ENCODE measurements around the gene RNF31. TPM values are rescaled to one million over a fixed set of nuclear protein-coding genes. Genes with fewer than 3 reads are reported as not detected.
A peak's percentile ranks its signal among the peaks of the same experiment; 100 is the strongest.

The RNF31 gene
- total and polyA plus RNA-seq, 2 of the 13 experiments (the other 11 are each of a cell fraction or from before 2014, with no cell fraction given), result 48.2 to 86.8 TPM

GRCh38 chr14:24195186-24196070 is 48.1 kb downstream of the RNF31 start, which contains the start of gene TM9SF1:
TSS of gene TM9SF1 (minus strand) at chr14:24195441. CDS start at chr14:24195019, 422 bp downstream.
- Histone ChIP-seq H3K79me2 (ENCODE audit: insufficient read depth, low read length) (peaks cover 43% of the 10 kb centered on the region), H3K27ac (ENCODE audit: extremely low read length, insufficient read depth, low read length) (peak within 1 kb of the TSS; percentile 84), H4K20me1 (ENCODE audit: insufficient read depth, low read length) (no peaks in the 10 kb centered on the region), H3K4me3 (replicated peaks in 1 of 3; ENCODE audit: insufficient read depth in 1 of 3, low read depth in 2 of 3, low read length in 3 of 3) (peak within 1 kb of the TSS; percentile 79 to 91 (median 85)), H3K9ac (ENCODE audit: insufficient read depth, low read depth, low read length) (peak within 1 kb of the TSS; percentile 97), H3K4me2 (ENCODE audit: low read depth, low read length) (peak within 1 kb of the TSS; percentile 99), H3K36me3 (replicated peaks in 1 of 2; ENCODE audit: control insufficient read depth in 1 of 2, insufficient read depth in 2 of 2, low read length in 2 of 2) (peaks cover 15 to 24% of the 10 kb centered on the region in 2 experiments; a peak in 4 of 5 replicates), H3K4me1 (ENCODE audit: insufficient read depth, low read length) (peaks cover 65% of the 10 kb centered on the region), H3K27me3 (ENCODE audit: control insufficient read depth in 1 of 2, insufficient read depth in 2 of 2, low read length in 2 of 2) (no peaks in the 10 kb centered on the region; a peak in 1 of 5 replicates), H3K9me3 (ENCODE audit: low read length) (no peaks in the 10 kb centered on the region), H2AFZ (ENCODE audit: low read length) (no peak within 1 kb of the TSS)
- POLR2A ChIA-PET, result interaction anchor here (0.7 to 4.3 kb wide), 45 partner anchors 8 to 1218 kb away, joined by 3 to 230 read pairs (median 6); partner anchors contain the start of genes CARMIL3, CHMP4A, CIDEB and DCAF11
- ATAC-seq (peak; percentile 94), DNase-seq (ENCODE audit: low spot score) (peak; percentile 93), FAIRE-seq (no peak)
- intact Hi-C loops (cut with micrococcal nuclease; ENCODE audit: unreplicated experiment), result loop anchor here (1.0 kb wide), 2 partner anchors 18 to 102 kb away; partner anchors contain the start of gene CHMP4A
- 2% methylated on average over 74 of the region's 89 CpGs for WGBS (ENCODE audit: low lambda C conversion rate)
- in situ Hi-C loops (cut with HindIII; ENCODE audit: extremely low pct_ligation_motif_present, low pct_unique_long_range_greater_than_20kb), result no loop called here
- CTCF ChIA-PET (ENCODE audit: low intra/inter-chr PET ratio, low total read pairs), result interaction anchor here (0.8 to 0.9 kb wide), 2 partner anchors 47 to 76 kb away, joined by 3 to 4 read pairs; partner anchors contain the start of genes RABGGTA and TINF2
- BruUV-seq (replicated peaks), result no TSS peak
- TF ChIP-seq EHMT2 (IDR thresholded peaks at IDR 0.05; ENCODE audit: borderline replicate concordance, low read depth, low read length) (no peak), NONO (IDR thresholded peaks at IDR 0.05) (no peak), NONO (CRISPR knock-in tag; conservative IDR thresholded peaks at IDR 0.05) (no peak), BCL3 (CRISPR knock-in tag; IDR thresholded peaks at IDR 0.05) (peak; percentile 99), KDM6A (CRISPR knock-in tag; IDR thresholded peaks at IDR 0.05; ENCODE audit: low read depth) (peak; percentile 61; the same call in 1 of the 2 replicates), ZNF3 (CRISPR knock-in tag; IDR thresholded peaks at IDR 0.05) (peak; percentile 30; the same call in 1 of the 2 replicates), NR1H2 (CRISPR knock-in tag; IDR thresholded peaks at IDR 0.05; ENCODE audit: borderline replicate concordance, low read depth) (peak; percentile 99), YEATS4 (CRISPR knock-in tag; IDR thresholded peaks at IDR 0.05; ENCODE audit: borderline replicate concordance) (peak; percentile 100), ETS1 (CRISPR knock-in tag; IDR thresholded peaks at IDR 0.05) (peak; percentile 98), PAX8 (CRISPR knock-in tag; IDR thresholded peaks at IDR 0.05; ENCODE audit: borderline replicate concordance) (peak; percentile 99), ZBTB3 (CRISPR knock-in tag; IDR thresholded peaks at IDR 0.05; ENCODE audit: borderline replicate concordance, low read depth) (peak; percentile 96), HDAC2 (CRISPR knock-in tag; IDR thresholded peaks at IDR 0.05) (peak; percentile 91), GATAD1 (CRISPR knock-in tag; IDR thresholded peaks at IDR 0.05) (peak; percentile 98), KLF6 (CRISPR knock-in tag; IDR thresholded peaks at IDR 0.05) (peak; percentile 99), ZBTB25 (CRISPR knock-in tag; IDR thresholded peaks at IDR 0.05) (peak; percentile 93), ARNT2 (CRISPR knock-in tag; IDR thresholded peaks at IDR 0.05; ENCODE audit: low read depth) (peak; percentile 99), MXD4 (CRISPR knock-in tag; IDR thresholded peaks at IDR 0.05) (peak; percentile 97), ZNF562 (CRISPR knock-in tag; IDR thresholded peaks at IDR 0.05; ENCODE audit: borderline replicate concordance) (no peak), KLF13 (CRISPR knock-in tag; IDR thresholded peaks at IDR 0.05) (peak; percentile 96)

Data from HepG2 (cell line).